Gastroesophageal sphincter (tissue), 3 donors: Measurements from ENCODE around the gene PRDM16.

ENCODE experiments used
- CTCF ChIP-seq, 4 experiments: fragments of 200-600 bp in 2 of 4; fragments of 450-650 bp in 2 of 4; sonication (generic) in 1 of 4; IDR thresholded peaks; one replicate each; pipeline ENCODE4 v1.5.1; 2017 to 2019; ENCODE audit warnings: antibody characterized with exemption in 4 of 4, mild to moderate bottlenecking in 2 of 4, moderate library complexity in 2 of 4
- POLR2AphosphoS5 ChIP-seq: sonication (generic); formaldehyde crosslinking; IDR thresholded peaks from one replicate; pipeline ENCODE4 v1.6.1; 2017; ENCODE audit warnings: antibody characterized with exemption

DNA sequence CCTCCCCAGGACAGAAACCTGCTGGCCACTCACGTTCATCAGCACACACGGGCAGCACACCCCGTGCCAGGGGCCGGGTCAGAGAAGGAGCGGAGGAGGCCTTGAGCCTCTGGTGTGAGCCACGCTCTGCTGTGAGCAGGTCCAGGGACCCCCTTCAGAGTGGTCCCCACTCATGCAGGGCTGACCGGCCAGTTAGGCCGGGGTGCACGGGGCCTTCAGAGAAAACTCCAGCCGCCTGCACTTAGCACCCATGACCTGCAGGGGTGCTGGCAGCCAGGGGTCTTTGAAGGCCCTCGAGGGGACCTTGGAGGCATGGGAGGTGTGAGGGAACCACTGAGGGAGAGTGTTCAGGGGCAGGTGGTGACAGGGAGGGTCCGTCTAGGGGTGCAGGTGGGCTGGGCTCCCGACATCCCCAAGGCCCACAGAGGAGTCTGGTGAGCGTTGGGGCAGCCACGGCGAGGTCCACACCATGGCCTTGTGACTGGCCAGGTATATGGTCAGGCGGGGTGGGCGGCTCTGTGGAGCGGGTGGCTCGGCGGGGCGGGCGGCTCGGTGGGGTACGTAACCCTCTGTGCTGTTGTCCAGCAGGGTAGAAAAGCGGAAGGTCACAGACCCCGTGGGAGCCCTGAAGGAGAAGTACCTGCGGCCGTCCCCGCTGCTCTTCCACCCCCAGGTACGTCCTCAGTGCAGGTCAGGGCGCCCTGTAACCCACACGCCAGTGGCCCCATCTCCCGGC lies 345.1 kb downstream of the PRDM16 start:
- TF ChIP-seq POLR2AphosphoS5: no peak
- no peak for TF ChIP-seq CTCF (IDR thresholded peaks at IDR 0.05)
